Measurements from ENCODE around the gene CBL.
"Not testable (repeated sequence)": the region's sequence is repeated elsewhere in the genome, so short reads cannot be mapped to it uniquely, and the experiment has no call there.

Gene CBL

DNA sequence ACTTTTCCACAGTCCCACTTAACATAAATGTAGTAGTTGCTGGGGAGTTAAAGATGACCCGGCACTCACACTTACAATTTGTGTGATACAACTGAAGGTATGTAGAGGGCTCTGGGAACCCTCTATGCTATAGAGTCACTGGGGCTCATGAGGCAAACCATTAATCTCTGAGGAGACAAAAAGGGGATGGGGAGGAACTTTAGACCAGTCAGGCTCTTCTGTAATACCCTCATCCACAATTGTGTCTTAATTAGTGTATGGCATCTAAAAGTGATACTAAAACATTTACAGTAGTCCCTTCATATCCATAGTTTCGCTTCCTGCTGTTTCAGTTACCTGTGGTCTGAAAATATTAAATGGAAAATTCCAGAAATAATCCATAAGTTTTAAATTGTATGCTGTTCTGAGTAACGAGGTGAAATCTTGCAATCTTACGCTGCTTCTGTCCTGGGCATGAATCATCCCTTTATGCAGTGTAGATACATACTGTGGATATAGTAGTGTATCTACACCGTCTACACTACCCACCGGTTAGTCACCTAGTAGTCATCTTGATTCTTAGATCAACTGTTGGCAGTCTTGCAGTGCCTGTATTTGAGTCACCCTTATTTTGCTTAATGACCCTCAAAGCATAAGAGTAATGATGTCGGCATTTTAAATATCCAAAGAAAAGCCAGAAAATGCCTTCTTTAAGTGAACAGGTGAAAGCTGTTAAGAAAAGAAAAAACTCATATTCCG, 12.2 kb downstream of the CBL start:
- no peak for DNase-seq

DNA sequence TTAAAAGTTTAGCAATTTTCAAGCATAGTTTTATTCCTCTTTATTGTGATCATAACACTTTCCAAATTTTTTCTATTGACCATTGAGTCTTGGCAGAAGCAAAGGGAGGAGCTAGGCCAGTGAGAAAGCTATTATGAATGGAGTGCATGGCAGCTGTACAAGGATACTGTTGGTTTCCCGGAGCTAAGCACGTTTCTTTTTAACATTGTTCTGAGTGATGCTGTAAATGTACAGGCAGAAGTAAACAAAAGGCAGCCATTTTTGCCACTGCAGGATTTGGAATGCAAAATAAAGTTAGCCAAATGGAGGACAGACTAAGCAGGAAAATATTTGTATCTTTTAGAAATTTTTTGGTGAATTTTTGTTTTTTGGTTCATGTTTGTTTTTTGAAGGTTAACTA, 16.2 kb downstream of the CBL start:
- peak in 1 of 2 experiments; percentile 3 for DNase-seq

DNA sequence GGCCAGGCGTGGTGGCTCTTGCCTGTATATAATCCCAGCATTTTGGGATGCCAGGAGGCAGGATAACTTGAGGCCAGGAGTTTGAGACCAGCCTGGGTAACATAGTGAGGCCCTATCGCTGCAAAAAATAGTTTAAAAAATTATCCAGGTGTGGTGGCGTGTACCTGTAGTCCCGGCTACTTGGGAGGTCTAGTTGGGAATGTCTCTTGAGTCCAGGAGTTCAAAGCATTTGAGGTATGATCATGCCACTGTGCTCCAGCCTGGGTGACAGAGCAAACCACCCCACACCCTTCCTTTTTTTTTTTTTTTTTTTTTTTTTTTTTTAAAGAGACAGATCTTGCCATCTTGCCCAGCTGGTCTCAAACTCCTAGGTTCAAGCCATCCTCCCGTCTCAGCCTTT, 16.8 kb downstream of the CBL start:
- DNase-seq: no peak

DNA sequence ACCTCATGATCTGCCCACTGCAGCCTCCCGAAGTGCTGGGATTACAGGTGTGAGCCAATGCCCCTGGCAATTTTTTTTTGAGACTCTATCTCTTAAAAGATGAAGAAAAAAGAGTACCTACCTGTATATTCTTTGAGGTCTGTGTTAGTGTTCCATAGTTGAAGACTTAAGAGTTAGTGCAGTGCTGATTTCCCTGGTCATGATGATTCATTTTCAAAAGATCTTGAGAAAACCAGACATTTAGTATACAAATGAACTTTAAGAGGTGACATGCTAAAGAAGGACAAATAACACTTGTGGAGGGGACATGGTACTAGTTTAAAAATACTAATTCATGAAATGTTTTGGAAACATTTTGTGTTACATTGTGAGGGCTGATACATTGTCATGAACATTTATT, 17.7 kb downstream of the CBL start:
- DNase-seq: no peak

DNA sequence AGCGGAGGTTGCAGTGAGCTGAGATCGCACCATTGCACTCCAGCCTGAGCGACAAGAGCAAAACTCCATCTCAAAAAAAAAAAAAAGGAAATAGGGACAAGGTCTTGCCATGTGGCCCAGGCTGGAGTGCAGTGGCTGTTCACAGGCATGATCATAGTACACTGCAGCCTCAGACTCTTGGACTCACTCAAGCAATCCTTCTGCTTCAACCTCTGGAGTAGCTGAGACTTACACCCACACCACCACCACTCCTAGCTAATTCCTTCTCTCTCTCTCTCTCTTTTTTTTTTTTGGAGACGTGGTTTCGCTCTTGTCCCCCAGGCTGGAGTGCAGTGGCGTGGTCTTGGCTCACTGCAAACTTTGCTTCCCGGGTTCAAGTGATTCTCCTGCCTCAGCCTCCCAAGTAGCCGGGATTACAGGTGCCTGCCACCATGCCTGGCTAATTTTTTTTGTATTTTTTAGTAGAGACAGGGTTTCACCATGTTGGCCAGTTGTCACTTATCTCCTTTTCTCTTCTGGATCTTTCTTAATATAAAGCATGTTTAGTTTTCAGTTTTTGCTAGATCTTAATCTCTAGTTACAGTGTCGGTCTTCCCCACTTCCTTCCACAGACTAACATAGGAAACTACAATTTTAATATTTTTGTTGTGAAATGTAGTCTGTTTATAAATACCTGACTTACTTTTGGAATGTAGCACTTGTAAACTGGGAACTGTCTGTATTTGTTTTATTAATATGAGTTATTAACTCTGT, 22.6 kb downstream of the CBL start:
- not testable (repeated sequence) for DNase-seq

DNA sequence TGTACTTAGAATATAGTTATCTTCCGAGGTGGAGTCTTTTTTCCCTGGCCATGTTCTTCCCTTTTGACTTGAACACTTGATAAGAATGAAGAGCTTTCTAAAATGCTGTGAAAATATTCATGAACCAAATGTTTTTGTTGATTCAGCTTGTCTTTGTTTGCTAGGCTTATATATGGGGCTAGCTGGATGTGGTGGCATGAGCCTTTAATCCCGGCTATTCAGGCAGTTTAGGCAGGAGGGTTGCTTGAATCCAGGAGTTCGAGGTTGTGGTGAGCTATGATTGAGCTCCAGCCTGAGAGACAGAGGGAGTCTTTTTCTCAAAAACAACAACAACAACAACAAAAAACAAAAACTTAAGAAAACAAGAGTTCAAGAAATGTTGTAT, 23.1 kb downstream of the CBL start:
- no peak for DNase-seq

DNA sequence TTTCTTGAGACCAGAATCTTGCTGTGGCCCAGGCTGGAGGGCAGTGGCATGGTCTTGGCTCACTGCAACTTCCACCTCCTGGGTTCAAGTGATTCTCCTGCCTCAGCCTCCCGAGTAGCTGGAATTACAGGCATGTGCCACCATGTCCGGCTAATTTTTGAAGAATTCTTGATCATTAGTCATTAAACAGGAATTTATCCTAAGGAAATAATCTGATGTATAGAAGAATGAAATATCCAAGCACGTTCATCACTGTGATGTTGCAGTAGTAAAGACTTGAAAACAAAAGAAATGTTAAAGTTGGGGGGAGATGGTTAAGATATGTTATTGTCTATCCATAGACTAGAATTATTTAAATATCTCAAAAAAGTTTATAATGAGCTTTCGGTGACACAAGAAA, 23.6 kb downstream of the CBL start:
- no peak for DNase-seq

DNA sequence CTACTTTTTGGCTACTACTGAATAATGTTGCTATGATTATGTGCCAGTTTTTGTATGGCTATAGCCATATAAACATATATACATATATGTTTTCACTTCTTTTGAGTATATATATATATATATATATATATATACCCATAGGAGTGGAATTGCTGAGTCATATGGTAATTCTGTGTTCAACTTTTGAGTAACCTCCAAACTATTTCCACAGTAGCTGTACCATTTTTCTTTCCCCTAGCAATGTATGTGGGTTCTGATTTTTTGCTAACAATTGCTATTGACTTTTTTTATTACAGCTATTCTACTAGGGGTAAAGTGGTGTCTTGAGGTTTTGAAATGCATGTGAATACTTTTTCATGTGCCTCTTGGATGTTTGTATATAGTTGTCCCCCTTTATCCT, 30.4 kb downstream of the CBL start:
- no peak for DNase-seq

DNA sequence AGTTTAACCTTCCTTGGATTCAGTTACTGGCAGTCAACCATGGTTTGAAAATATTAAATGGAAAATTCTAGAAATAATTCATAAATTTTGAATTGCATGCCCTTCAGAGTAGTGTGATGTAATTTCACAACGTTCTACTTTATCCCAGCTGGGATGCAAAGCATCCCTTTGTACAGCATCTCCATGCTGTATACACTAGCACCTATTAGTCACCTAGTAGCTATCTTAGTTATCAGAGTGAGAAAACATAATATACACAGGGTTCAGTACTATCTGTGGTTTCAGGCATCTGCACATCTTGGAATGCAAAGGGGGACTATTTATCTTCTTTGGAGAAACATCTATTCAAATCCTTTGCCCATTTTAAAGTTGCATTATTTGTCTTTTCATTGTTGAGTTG, 30.8 kb downstream of the CBL start:
- DNase-seq: no peak

DNA sequence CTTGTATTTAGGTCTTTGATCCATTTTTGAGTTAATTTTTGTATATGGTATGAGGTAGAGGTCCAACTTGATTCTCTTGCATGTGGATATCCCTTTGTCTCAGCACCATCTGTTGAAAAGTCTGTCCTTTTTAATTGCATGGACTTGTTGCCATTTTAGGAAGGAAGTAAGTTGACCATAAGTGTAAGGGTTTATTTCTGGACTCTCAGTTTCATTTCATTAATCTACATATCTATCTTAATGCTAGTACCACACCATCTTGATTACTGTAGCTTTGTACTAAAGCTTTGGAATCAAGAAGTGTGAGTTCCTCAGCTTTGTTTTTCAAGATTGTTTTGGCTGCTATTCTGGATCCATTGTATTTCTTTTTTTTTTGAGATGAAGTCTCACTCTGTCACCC, 31.4 kb downstream of the CBL start:
- DNase-seq: no peak

DNA sequence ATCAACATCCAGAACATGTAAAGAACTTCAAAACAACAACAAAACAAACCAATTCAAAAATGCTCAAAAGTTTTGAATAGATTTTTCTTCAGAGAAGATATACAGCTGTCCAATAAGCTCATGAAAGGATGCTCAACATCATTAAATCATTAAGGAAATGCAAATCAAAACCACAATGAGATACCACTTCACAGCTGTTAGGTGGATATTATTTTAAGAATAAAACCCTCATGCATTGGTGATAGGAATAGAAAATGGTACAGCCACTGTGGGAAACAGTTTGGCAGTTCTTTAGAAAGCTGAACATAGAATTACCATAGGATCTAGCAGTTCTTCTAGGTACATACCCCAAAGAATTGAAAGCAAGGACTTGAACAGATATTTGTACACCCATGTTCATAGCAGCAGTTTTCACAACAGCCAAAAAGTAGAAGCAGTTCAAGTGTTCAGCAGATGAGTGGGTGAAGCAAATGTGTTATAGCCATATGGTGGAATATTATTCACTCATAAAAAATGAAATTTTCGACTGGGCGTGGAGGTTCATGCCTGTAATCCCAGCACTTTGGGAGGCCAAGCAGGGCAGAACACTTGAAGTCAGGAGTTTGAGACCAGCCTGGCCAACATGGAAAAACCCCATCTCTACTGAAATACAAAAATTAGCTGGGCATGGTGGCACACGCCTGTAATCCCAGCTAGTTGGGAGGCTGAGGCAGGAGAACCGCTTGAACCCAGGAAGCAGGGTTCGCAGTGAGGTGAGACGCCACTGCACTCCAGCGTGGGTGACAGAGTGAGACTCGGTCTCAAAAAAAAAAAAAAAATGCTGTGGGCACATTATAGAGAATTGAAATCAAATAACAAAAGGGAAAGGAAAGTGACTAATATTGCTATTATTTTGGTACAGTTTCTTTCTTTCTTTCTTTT, 42.9 kb downstream of the CBL start:
- no peak for DNase-seq

DNA sequence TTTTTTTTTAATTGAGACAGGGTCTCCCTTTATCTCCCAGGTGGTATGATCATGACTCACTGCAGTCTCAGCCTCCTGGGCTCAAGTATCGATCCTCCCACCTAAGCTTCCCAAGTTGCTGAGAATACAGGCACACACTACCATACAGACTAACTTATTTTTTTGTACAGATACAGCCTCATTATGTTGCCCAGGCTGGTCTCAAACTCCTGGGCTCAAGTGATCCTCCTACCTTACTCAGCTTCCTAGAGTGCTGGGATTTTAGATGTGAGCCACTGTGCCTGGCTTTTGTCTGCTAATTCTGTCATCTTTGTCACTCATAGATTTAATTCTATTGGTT, 43.5 kb downstream of the CBL start:
- no peak for DNase-seq

DNA sequence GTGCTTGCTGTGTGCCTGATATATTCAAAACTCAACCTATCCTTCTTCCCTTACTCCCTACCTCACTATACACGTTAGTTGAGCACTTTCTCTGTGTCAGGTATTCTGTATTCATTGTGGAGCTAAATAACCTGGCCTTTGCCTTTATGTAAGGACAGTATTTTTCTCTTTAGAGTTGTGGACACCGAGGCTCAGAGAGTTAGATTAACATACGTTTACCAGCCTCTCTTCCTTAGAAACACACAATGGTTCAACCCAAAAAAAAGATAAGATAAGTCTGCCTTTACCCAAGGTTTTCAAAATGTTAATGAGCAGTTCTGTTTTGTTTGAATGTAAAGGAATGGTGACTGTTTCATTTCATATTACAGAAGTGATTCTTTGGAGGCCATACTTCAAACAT, 45.0 kb downstream of the CBL start:
- no peak for DNase-seq

DNA sequence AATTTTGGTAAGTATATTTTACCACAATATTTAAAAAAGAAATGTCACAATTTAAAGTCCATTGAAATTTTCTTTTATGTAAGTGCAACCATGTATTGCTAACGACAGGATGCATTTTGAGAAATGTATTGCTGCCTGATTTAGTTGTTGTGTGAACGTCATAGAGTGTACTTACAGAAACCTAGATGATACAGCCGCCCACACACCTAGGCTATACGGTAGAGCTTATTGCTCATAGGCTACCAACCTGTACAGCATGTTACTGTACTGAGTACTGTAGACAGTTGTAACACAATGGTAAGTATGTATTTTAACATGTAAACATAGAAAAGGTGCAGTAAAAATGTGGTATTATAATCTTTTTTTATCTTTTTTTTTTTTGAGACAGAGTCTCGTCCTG, 48.1 kb downstream of the CBL start:
- no peak for DNase-seq

DNA sequence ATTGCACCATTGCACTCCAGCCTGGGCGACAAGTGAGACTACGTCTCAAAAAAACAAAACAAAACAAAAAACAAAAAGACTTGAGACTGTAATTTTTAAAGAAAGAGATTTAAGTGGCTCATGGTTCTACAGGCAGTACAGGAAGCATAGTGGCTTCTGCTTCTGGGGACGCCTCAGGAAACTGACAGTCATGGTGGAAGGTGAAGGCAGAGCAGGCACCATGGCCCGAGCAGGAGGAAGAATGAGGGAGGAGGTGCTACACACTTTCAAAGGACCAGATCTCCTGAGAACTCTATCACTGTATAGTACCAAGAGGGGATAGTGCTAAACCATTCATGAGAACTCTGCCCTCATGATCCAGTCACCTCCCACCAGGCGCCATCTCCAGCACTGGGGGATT, 52.0 kb downstream of the CBL start:
- DNase-seq: no peak

DNA sequence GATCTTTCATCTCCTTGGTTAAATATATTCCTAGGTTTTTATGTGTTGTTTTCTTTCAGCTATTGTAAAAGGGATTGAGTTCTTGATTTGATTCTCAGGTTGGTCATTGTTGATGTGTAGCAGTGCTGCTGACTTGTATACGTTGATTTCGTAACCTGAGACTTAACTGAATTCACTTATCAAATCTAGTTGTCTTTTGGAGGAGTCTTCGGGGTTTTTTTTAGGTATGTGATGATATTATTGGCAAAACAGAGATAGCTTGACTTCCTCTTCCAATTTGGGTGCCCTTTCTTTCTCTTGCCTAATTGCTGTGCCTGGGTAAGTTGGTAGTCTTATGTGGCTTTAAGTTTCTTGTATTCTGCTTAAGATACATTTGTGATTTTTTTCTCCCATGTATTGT, 52.8 kb downstream of the CBL start:
- DNase-seq: no peak

DNA sequence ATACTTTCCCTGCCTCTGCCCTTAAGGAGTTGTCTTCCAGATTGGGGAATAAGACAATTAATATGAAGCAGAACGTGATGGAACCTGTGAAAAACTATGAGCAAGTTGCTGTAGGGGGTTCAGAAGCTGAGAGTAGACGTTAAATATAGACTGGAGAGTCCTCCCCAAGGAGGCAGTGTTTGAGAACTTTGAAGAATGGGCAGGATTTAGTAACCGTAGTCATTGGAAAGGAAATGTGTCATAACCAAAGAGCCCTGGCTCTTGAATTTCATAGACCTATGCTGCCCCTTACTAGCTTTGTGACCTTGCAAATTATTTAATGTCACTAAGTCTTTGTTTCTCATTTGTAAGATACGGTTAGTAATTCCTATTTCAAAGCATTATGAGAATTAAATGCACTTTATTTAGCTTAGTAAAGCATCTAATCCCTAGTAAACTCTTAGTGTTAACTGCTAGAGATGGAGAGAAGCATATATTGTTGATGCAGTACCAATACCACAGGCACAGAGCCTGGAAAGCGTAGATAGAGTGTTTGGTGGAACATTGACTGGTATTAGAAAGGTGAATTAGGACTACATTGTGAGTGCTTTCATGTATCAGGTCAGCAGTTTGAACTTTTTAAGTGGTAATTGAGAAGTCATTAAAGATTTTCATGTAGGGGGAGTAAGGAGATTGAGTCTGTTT, 56.7 kb downstream of the CBL start:
- no peak for DNase-seq

DNA sequence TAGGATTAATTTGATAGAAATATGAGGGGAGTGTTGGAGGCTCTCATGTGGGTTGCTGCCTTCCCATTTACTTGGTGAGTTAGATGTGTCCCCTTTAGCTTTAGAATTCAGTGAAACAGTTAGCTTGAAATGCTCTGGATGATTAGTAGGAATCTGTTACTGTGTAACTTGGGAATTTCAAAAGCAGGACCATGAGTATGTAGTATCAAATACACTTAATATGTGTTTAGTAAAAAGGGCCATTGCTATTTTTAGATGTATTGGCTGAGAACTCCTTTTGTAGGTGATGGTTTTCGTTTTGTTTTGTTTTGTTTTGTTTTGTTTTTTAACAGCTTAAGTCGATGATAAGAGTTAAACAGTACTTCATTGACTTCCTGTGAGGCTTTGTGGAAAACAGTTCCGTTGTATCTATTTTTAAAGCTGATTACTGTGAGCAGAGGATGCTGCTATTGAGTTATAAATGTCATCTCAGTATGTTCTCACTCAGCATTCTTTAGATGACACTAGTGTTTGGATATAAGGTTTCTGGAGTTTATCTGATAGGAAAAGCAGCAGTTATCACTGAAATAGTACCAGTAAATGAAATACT, 57.3 kb downstream of the CBL start:
- DNase-seq: no peak

DNA sequence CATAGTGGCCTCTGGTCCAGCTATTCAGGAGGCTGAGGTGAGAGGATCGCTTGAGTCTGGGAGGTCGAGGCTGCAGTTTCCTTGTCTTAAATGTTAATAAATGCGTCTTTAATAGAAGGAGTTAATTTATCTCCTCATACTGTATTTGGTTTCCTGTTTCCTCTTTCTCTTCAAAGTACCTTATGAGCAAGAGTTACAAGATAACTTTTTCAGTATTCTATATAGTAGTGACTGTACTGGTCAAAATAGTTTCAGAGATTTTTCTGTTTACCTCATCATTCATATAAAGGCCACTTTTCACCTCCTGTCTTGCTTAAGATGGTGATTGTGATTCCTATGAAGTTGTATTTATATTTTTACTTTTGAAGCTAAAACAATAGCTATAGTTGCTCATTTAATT, 59.9 kb downstream of the CBL start:
- DNase-seq: no peak

DNA sequence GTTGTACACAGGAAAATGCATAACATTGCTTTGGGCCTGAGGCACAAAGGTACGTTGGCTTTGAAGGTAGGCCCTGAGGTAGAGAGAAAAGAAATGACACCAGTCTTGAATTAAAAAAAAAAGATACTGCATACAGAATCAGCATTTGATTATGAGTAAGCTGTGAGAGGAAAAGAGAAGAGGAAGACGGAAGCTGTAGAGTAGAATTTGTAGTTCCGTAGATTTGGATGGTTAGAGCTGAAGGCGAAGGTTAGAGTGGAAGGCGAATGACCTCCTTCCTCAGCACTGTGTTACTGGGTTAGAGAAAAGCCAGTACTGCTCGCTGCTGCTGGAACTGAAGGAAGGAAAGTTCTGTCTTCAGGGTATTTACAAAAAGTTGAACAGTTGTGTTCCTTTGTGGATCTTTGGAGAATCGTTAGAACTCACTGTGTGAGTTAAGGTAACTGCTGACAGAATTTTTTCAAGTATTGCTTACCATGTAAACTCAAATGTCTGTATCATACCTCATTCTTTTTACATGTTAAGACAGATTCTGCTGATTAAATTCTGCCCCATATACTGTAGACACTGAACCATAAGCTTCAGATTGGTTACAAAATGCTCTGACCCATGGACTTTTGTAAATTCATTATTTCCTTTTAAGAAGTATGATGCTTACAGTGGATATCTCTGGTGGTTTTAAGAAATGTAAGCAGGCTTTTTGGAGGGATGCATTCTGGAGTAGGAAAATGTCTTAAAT, 60.5 kb downstream of the CBL start:
- no peak for DNase-seq

DNA sequence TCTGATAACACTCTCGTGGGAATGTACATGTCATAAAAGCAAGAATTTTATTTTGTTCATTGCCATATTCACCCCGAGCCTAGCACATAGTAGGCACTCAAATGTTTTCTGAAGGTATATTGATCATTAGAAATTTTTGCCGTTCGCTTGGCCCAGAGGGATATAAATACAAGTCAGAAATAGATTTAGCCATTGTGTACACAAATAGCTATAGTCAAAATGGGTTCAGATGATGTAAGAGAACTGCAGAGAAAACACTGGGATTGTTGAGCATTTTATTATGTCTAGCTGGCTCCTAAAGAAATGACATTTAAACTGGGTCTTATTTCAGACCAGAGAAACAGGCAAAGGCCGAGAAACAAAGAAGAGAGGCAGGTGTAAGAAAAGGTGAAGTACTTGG, 61.5 kb downstream of the CBL start:
- no peak for DNase-seq

DNA sequence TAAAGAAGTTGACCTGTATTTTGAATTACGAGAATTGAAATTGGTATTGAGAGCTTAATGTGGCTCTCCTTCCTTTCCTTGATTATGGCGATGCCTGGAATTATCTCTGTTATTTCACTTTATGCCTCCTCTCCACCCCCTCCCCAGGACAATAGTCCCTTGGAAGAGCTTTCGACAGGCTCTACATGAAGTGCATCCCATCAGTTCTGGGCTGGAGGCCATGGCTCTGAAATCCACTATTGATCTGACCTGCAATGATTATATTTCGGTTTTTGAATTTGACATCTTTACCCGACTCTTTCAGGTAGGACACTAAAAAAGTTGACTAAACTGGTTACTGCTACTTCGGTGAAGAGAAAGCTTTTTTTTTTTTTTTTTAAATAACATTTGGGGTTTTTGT, 67.6 kb downstream of the CBL start:
- no peak for DNase-seq

Data from NCI-H187 (cell line).